ENCODE measurements around the gene COMT. TPM values are rescaled to one million over a fixed set of nuclear protein-coding genes. Genes with fewer than 3 reads are reported as not detected.
A peak's percentile ranks its signal among the peaks of the same experiment; 100 is the strongest.

COMT gene
- total and polyA plus RNA-seq, 8 donors: 47.9 to 95.0 (median 62.3) TPM

- peaks cover 2 to 39% (median 21%) of the 10 kb centered on the region in 3 donors for H3K4me1 ChIP-seq
- intact Hi-C loops (cut with DNase I): no loop called here
- TF ChIP-seq, protein P1, sequence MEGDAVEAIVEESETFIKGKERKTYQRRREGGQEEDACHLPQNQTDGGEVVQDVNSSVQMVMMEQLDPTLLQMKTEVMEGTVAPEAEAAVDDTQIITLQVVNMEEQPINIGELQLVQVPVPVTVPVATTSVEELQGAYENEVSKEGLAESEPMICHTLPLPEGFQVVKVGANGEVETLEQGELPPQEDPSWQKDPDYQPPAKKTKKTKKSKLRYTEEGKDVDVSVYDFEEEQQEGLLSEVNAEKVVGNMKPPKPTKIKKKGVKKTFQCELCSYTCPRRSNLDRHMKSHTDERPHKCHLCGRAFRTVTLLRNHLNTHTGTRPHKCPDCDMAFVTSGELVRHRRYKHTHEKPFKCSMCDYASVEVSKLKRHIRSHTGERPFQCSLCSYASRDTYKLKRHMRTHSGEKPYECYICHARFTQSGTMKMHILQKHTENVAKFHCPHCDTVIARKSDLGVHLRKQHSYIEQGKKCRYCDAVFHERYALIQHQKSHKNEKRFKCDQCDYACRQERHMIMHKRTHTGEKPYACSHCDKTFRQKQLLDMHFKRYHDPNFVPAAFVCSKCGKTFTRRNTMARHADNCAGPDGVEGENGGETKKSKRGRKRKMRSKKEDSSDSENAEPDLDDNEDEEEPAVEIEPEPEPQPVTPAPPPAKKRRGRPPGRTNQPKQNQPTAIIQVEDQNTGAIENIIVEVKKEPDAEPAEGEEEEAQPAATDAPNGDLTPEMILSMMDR (IDR thresholded peaks at IDR 0.05): no peak
- DNase-seq (peak in 2 of 6 donors; percentile 40 to 75), FAIRE-seq (no peak), ATAC-seq (no peak)
- H3K27ac ChIP-seq: peak overlapping the region in 1 of 4 donors; percentile 84
- WGBS, 2 donors: 87 to 92% methylated on average over 12 of the region's 12 CpGs
- H3K36me3 ChIP-seq: peaks cover 0 to 5% (median 0%) of the 10 kb centered on the region in 3 donors
- no peaks in the 10 kb centered on the region for H3K27me3 ChIP-seq
- no peak overlapping the region for H3K4me3 ChIP-seq
- no peaks in the 10 kb centered on the region for H3K9me3 ChIP-seq
Measured at GRCh38 chr22:19963863-19964642, 22.5 kb downstream of the COMT start.

GRCh38 chr22:19964701-19965386 lies 23.3 kb downstream of the COMT start:
- 89 to 93% methylated on average over 15 of the region's 15 CpGs for WGBS, 2 donors
- Histone ChIP-seq H3K9me3 (no peaks in the 10 kb centered on the region), H3K27ac (no peak overlapping the region), H3K27me3 (no peaks in the 10 kb centered on the region), H3K4me3 (no peak overlapping the region), H3K4me1 (peaks cover 2 to 36% (median 16%) of the 10 kb centered on the region in 3 donors), H3K36me3 (peaks cover 0 to 5% (median 0%) of the 10 kb centered on the region in 3 donors)
- TF ChIP-seq, protein P1 (IDR thresholded peaks at IDR 0.05): no peak
- FAIRE-seq (no peak), ATAC-seq (no peak), DNase-seq (peak in 2 of 6 donors; percentile 34 to 59)
- intact Hi-C loops (cut with DNase I): no loop called here

GRCh38 chr22:19965771-19966709 lies 24.5 kb downstream of the COMT start:
- ATAC-seq (no peak), FAIRE-seq (no peak), DNase-seq (peak in 1 of 6 donors; percentile 67)
- peaks cover 0 to 25% (median 11%) of the 10 kb centered on the region in 3 donors for H3K4me1 ChIP-seq
- H3K27me3 ChIP-seq: no peaks in the 10 kb centered on the region
- no peaks in the 10 kb centered on the region for H3K9me3 ChIP-seq
- H3K4me3 ChIP-seq: no peak overlapping the region
- TF ChIP-seq, protein P1 (IDR thresholded peaks at IDR 0.05): no peak
- intact Hi-C loops (cut with DNase I): no loop called here
- H3K27ac ChIP-seq: no peak overlapping the region
- peaks cover 0 to 5% (median 0%) of the 10 kb centered on the region in 3 donors for H3K36me3 ChIP-seq
- WGBS, 2 donors: 80 to 86% methylated on average over 10 of the region's 10 CpGs

DNA sequence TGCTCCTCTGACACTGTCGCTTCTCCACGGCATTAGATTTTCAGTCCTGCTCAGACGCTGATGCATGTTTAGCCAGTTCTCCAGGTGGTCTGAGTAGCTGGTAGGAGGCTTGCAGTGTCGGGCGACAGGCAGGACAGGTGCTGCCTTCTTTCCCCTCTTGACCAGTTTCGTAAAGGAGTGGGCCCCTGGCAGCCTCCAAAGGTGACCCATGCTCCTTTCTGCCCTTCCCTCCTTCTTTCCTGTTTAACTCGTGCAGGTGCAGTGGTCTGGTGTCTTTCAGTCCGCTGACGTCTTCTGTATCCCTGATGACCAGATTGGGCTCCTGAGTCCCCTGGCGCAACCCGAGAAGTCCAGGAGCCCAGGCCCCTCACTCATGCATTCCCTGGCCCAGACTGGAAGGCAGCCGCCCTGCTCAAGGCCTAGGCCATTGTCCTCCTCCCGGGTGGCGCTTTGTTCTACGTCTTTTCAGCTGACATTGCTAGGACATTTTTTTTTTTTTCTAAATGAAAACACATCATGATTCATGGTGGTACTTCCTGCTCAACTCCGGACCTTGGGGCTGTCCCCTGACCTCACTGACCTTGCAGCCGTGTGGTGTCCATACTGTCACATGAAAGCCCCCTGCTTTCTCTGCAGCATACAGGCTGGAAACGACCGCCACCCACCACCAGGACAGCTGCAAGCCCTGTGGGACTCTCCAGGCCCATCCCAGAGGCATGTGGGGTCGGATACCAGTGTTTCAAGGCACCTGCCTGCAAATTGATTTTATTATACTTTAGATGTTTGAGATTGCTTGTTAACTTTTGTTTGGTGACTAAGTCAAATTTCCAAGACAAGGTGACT lies 25.6 kb downstream of the COMT start:
- whole genome bisulfite sequencing, 2 donors: 75 to 76% methylated on average over 20 of the region's 20 CpGs
- H3K9me3 ChIP-seq: no peaks in the 10 kb centered on the region
- TF ChIP-seq, protein P1 (IDR thresholded peaks at IDR 0.05): no peak
- no peak overlapping the region for H3K27ac ChIP-seq
- no peak overlapping the region for H3K4me3 ChIP-seq
- ATAC-seq: no peak
- no peaks in the 10 kb centered on the region for H3K27me3 ChIP-seq
- peak in 2 of 6 donors; percentile 31 to 40 for DNase-seq
- H3K36me3 ChIP-seq: peaks cover 0 to 5% (median 0%) of the 10 kb centered on the region in 3 donors
- H3K4me1 ChIP-seq: peaks cover 0 to 16% (median 8%) of the 10 kb centered on the region in 3 donors
- FAIRE-seq: no peak
- intact Hi-C loops (cut with DNase I): no loop called here
